ENCODE data around the gene RFESD.

The RFESD gene

GRCh38 chr5:95646569-95647431 is at the start of gene RFESD:
Gene RFESD (plus strand): TSS chr5:95646777. CDS start chr5:95652272, 5,495 bp downstream.
- peak; percentile 72 to 89 (median 80) for DNase-seq (ENCODE audit: low read depth in 3 of 3, low spot score in 1 of 3)

- no peak for DNase-seq (ENCODE audit: low read depth in 3 of 3, low spot score in 1 of 3)
These were observed 47.3 kb upstream of the RFESD start for GRCh38 chr5:95599252-95599651.

GRCh38 chr5:95600557-95600956 is 46.0 kb upstream of the RFESD start:
- no peak for DNase-seq (ENCODE audit: low read depth in 3 of 3, low spot score in 1 of 3)

GRCh38 chr5:95605786-95606185 is 40.8 kb upstream of the RFESD start:
- no peak for DNase-seq (ENCODE audit: low read depth in 3 of 3, low spot score in 1 of 3)

GRCh38 chr5:95606419-95606818 is 40.2 kb upstream of the RFESD start:
- DNase-seq (ENCODE audit: low read depth in 3 of 3, low spot score in 1 of 3): no peak

- no peak for DNase-seq (ENCODE audit: low read depth in 3 of 3, low spot score in 1 of 3)
These were observed 36.9 kb upstream of the RFESD start for GRCh38 chr5:95609711-95610110.

GRCh38 chr5:95610546-95610945 is 36.0 kb upstream of the RFESD start:
- no peak for DNase-seq (ENCODE audit: low read depth in 3 of 3, low spot score in 1 of 3)

- no peak for DNase-seq (ENCODE audit: low read depth in 3 of 3, low spot score in 1 of 3)
These were observed 35.2 kb upstream of the RFESD start for GRCh38 chr5:95611396-95611795.

- no peak for DNase-seq (ENCODE audit: low read depth in 3 of 3, low spot score in 1 of 3)
These were observed 33.1 kb upstream of the RFESD start for GRCh38 chr5:95613514-95613913.

GRCh38 chr5:95615164-95615467 is 31.5 kb upstream of the RFESD start:
- no peak for DNase-seq (ENCODE audit: low read depth in 3 of 3, low spot score in 1 of 3)

- DNase-seq (ENCODE audit: low read depth in 3 of 3, low spot score in 1 of 3): no peak
These were observed 29.5 kb upstream of the RFESD start for GRCh38 chr5:95617057-95617456.

GRCh38 chr5:95619096-95619495 is 27.5 kb upstream of the RFESD start:
- no peak for DNase-seq (ENCODE audit: low read depth in 3 of 3, low spot score in 1 of 3)

- no peak for DNase-seq (ENCODE audit: low read depth in 3 of 3, low spot score in 1 of 3)
These were observed 27.0 kb upstream of the RFESD start for GRCh38 chr5:95619514-95620029.

- DNase-seq (ENCODE audit: low read depth in 3 of 3, low spot score in 1 of 3): peak; percentile 15 to 46 (median 23)
These were observed 26.3 kb upstream of the RFESD start, which contains the start of gene GPR150 for GRCh38 chr5:95620030-95620869. Gene GPR150 (plus strand): TSS chr5:95620087. CDS start chr5:95620276, 189 bp downstream.

- DNase-seq (ENCODE audit: low read depth in 3 of 3, low spot score in 1 of 3): peak in 2 of 3 donors; percentile 11 to 37
These were observed 25.4 kb upstream of the RFESD start for GRCh38 chr5:95620870-95621838.

GRCh38 chr5:95621839-95622629 is 24.5 kb upstream of the RFESD start:
- no peak for DNase-seq (ENCODE audit: low read depth in 3 of 3, low spot score in 1 of 3)

GRCh38 chr5:95623706-95624105 is 22.9 kb upstream of the RFESD start:
- no peak for DNase-seq (ENCODE audit: low read depth in 3 of 3, low spot score in 1 of 3)

GRCh38 chr5:95624368-95624767 is 22.2 kb upstream of the RFESD start:
- DNase-seq (ENCODE audit: low read depth in 3 of 3, low spot score in 1 of 3): no peak

- DNase-seq (ENCODE audit: low read depth in 3 of 3, low spot score in 1 of 3): no peak
These were observed 19.9 kb upstream of the RFESD start for GRCh38 chr5:95626701-95627100.

All from stimulated activated CD4-positive, alpha-beta T cell treated with anti-CD3 and anti-CD28 coated beads, TNF-alpha, amount 100 ng/mL, for 1 hour (primary cell).